NT2/D1 (cell line): ENCODE data around the gene MUSK.

Experiments used
- SUZ12 ChIP-seq: IDR thresholded peaks from 2 replicates; pipeline ENCODE4 v1.6.1; 2011; ENCODE audit not compliant: insufficient read length, insufficient read depth; ENCODE audit errors: extremely low read depth
- YY1 ChIP-seq: IDR thresholded peaks from 2 replicates; pipeline ENCODE4 v1.6.1; 2011; ENCODE audit not compliant: insufficient read length, insufficient read depth
- ZNF274 ChIP-seq: IDR thresholded peaks from 2 replicates; pipeline ENCODE4 v1.6.1; 2011; ENCODE audit warnings: mild to moderate bottlenecking, low read depth, low read length

DNA sequence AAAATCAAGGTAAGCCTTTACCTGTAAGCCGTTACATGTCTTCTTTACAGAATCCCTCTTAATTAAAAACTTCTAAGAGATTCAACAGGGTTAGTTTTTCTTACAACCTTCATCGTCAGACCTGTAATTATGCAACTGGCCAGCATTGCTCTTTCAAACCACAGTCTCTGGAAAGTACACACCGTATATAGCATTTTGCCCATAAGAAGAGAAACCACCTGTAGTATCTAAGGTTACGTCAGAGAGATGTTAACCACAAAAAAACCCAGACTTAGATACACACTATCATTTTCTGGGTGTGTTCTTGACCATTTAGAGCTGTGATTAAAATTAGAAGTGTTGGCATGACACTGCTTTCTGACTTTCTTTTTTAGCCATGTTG is 140.0 kb downstream of the MUSK start:
- TF ChIP-seq YY1, result no peak
- TF ChIP-seq ZNF274, result no peak
- no peak for TF ChIP-seq SUZ12
